BJ (cell line): ENCODE results near the gene FBXO42. TPM values are rescaled to one million over a fixed set of nuclear protein-coding genes. Genes with fewer than 3 reads are reported as not detected.

Experiments used
- CTCF ChIA-PET: fragments of 350-600 bp; formaldehyde crosslinking; extraction: SDS; loops from one replicate; lab custom pipeline; 2021; ENCODE audit warnings: antibody characterized with exemption, inconsistent platforms; lab: Yijun Ruan, JAX
- POLR2A ChIA-PET: fragments of 300-600 bp; sonication (Branson Sonifier 250); formaldehyde crosslinking; extraction: SDS; loops from one replicate; lab custom pipeline; 2021; ENCODE audit warnings: antibody characterized with exemption; lab: Charles Lee
- DNase-seq: peaks from one replicate; pipeline ENCODE4 v3.0.0-alpha.2; 2011; ENCODE audit warnings: low read depth
- H3K27me3 ChIP-seq: 2 replicates; pipeline ENCODE4 v1.6.0; 2011; ENCODE audit warnings: low read length; ENCODE audit not compliant: control insufficient read depth, insufficient read depth
- H3K36me3 ChIP-seq: 2 replicates; pipeline ENCODE4 v1.5.1; 2011; ENCODE audit warnings: low read length; ENCODE audit not compliant: control insufficient read depth, insufficient read depth
- H3K4me3 ChIP-seq: 2 replicates; pipeline ENCODE4 v1.5.1; 2011; ENCODE audit warnings: low read depth, mild to moderate bottlenecking, control low read depth, low read length
- polyA plus RNA-seq: library from polyadenylated mRNA; depleted of rRNA; stranded (reverse); fragments of >200 nt; gene quantifications from 2 replicates; pipeline ENCODE4 v1.2.3, GENCODE V29; 2011
- TF ChIP-seq, protein P1 (sequence below): IDR thresholded peaks from 2 replicates; pipeline ENCODE4 v1.5.1; 2011; ENCODE audit warnings: low read depth, mild to moderate bottlenecking, control low read depth, inconsistent platforms, low read length, moderate library complexity; ENCODE audit not compliant: insufficient read depth

FBXO42 gene
- polyA plus RNA-seq, 1 experiment, result 31.7 TPM

DNA sequence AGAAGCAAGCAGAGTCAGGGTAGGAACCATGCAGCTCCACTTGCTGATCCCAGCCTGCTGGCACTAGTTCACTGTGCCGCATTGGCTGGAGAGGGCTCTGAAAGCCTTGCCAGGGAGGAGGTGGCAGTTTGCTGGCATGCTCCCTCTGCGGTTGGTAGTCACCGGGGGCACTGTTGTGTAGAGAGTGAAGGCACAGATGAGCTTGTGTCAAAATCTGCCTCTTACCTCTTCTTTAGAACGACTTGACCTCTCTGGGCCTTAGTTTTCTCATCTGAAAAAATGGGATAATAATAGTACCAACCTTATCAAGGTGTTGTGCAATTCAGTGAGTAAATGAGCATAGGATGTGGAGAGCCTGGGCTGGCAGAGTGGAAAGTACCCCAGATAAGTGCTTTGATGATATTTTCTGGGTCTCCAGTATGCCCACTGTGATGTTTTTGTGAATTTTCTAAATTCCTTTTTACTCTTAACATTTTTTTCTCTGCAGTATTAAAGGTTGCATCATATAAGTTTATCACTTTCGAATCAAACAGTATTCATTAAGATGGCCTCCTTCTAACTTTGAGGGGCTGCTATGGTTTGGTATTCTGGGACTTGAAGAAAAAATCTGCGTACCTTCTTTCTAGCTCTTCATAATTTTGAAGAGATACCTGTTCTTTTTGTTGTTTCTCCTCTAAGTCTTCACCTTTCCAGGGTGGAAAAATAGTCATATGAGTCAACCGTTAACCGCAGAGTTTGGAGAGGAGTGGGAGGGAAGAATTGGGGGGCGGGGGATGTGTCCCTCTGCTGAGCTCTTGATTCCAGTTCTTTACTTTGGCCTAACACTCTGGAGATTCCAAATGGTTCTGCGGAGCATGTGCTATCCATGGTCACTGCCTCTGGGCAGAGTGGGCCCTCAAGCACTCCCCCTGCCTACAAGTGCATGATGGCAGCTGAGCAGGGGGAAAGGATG, 41.6 kb upstream of the FBXO42 start:
- DNase-seq, result no peak
- Histone ChIP-seq H3K4me3 (no peak overlapping the region), H3K36me3 (peaks cover 20% of the 10 kb centered on the region), H3K27me3 (no peaks in the 10 kb centered on the region)
- POLR2A ChIA-PET, result interaction anchor here (1.0 kb wide), 1 partner anchor 187 kb away, joined by 3 read pairs; no protein-coding TSS in a partner anchor
- TF ChIP-seq, protein P1, sequence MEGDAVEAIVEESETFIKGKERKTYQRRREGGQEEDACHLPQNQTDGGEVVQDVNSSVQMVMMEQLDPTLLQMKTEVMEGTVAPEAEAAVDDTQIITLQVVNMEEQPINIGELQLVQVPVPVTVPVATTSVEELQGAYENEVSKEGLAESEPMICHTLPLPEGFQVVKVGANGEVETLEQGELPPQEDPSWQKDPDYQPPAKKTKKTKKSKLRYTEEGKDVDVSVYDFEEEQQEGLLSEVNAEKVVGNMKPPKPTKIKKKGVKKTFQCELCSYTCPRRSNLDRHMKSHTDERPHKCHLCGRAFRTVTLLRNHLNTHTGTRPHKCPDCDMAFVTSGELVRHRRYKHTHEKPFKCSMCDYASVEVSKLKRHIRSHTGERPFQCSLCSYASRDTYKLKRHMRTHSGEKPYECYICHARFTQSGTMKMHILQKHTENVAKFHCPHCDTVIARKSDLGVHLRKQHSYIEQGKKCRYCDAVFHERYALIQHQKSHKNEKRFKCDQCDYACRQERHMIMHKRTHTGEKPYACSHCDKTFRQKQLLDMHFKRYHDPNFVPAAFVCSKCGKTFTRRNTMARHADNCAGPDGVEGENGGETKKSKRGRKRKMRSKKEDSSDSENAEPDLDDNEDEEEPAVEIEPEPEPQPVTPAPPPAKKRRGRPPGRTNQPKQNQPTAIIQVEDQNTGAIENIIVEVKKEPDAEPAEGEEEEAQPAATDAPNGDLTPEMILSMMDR, result no peak
- CTCF ChIA-PET, result interaction anchor here (1.2 to 1.4 kb wide), 2 partner anchors 20 to 47 kb away, joined by 3 to 4 read pairs; partner anchors contain the start of gene NECAP2

DNA sequence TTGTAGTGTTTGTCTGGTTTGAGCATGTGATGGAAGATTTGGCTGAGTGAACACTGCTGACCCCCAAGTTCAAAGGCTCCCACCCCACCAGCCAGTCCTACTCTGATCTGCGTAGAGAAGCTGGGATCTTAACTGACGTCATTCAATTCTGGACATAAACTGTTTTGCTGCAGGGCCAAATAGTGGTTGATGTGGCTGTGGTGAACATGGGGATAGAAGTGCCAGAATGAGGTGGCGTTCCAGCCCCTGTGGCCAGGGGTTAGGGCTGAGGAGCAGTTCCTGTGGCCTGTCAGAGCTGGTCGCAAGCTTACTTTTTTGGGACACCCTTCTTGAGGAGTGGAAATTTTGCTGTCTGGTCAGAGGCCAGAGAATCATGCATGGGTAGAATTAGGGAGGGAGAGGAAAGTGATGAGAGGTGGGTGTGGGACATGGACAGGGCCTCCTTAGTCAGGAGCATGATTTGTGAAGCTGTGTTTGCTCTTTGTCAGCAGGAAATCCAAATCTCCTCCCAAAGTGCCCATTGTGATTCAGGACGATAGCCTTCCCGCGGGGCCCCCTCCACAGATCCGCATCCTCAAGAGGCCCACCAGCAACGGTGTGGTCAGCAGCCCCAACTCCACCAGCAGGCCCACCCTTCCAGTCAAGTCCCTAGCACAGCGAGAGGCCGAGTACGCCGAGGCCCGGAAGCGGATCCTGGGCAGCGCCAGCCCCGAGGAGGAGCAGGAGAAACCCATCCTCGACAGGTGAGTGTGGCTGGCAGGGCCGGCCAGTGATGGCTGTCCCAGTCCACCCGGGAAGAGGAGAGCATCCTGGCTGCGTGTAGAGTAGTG, 40.7 kb upstream of the FBXO42 start:
- Histone ChIP-seq H3K27me3 (no peaks in the 10 kb centered on the region), H3K4me3 (no peak overlapping the region), H3K36me3 (peaks cover 18% of the 10 kb centered on the region)
- TF ChIP-seq, protein P1, result no peak
- CTCF ChIA-PET, result interaction anchor here (1.2 kb wide), 1 partner anchor 48 kb away, joined by 4 read pairs; the partner anchor contains the start of gene NECAP2
- DNase-seq, result no peak
- POLR2A ChIA-PET, result interaction anchor here (0.6 kb wide), 1 partner anchor 193 kb away, joined by 3 read pairs; no protein-coding TSS in a partner anchor

DNA sequence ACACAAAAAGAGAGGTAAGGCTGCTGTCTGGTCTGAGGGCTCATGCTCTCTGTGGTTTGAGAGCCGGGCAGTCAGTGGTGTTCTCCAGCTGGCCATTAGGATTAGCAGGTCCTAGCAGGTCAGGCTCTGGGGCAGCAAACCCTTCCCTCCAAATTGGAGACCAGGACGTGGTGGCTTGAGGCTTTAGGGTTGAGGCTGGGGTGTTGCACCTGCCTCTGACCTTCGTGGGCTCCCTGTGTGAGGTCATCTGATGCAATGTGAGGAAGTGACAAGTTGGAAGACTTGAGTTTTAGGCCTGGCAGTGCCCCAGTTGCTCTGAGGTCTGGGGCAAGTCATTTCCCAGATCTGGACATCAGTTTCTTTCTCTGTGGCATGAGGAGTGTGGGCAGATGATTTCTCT, 39.1 kb upstream of the FBXO42 start:
- TF ChIP-seq, protein P1, result no peak
- ChIA-PET POLR2A (no interaction called here), CTCF (no interaction called here)
- Histone ChIP-seq H3K36me3 (peaks cover 12% of the 10 kb centered on the region), H3K27me3 (no peaks in the 10 kb centered on the region), H3K4me3 (no peak overlapping the region)
- no peak for DNase-seq

DNA sequence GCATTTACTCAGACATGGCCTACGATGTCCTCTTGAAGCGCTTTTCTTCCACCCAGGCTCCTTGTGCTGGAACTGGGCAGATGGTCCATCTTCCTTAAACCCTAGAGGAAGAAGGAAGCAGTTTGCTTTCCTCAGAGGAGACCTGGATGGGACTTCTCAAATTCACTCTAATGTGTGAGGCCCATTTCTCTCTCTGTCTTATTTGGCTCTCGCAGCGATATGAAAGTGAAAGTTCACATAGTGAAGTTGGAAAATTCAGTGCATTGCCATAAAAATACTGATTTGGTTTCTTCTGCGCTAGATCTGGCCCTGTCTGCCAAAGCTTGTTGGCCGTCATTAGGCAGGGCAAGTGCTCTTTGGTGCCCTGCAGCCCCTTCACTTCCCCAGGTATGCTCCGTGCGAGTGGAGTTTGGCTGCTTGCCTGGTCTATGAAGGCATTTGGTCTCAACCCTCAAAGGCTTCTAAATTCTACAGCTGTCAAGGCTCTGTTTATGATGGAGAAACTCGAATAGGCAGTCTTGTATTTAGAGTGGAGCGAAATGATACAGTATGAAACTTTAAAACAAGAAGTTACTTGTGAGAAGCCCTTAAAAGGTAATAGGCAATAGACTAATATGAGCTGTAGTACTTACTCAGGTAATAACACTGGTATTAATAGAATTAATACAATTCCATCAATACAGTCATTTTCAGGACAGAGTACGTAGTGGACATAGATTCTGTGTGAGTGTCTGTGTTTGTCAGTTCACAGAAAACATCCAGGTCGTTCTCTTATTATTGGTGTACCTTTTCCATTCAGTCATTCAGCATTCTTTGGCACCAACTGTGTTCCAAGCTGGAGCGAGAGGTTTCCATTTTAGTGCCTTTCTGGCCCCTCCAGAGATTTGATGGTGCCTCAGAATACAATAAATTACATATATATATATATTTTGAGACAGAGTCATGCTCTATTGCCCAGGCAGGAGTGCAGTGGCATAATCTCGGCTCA, 35.2 kb upstream of the FBXO42 start:
- TF ChIP-seq, protein P1, result no peak

More for the DNA sequence above, 35.2 kb upstream of the FBXO42 start:
- ChIA-PET POLR2A (no interaction called here), CTCF (interaction anchor here (1.6 to 2.7 kb wide), 2 partner anchors 13 to 53 kb away, joined by 3 to 12 read pairs; partner anchors contain the start of gene NECAP2)
- Histone ChIP-seq H3K27me3 (no peaks in the 10 kb centered on the region), H3K4me3 (no peak overlapping the region), H3K36me3 (peaks cover 2% of the 10 kb centered on the region; the same call in 1 of the 2 replicates)
- DNase-seq, result no peak
